ENCODE measurements around the gene ASB13. TPM values are rescaled to one million over a fixed set of nuclear protein-coding genes. Genes with fewer than 3 reads are reported as not detected.

Gene ASB13
- total RNA-seq, 1 experiment from 2014 or later, result 12.7 TPM

DNA sequence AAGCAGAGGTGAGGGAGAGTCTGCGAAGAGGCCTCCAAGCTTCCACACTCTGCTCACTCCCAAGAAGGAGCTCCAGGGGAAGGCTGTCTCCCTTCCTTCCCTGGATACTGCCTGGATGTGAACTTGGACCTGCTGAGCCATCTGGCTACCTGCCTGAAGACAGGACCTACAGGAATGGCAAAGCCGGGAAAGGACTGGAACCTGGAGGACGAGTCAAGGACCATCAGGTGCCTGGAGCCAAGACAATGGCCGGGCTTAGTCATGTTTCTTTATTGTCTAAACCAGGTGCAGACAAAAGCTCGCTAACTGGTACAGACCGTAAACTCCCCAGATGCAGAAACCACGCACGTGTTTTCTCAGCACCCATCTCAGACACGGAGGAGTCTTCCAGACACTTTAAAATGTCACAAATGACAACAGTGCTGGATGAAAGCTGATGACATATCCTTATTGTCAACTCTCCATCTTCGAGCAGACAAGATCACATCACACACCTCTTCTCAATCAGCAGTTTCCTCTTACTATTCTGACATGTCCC, 12.1 kb downstream of the ASB13 start:
- in situ Hi-C loops (cut with HindIII; ENCODE audit: low pct_unique_long_range_greater_than_20kb, low sequenced_read_pairs), result no loop called here
- no peak for DNase-seq (ENCODE audit: low read depth, low spot score)

DNA sequence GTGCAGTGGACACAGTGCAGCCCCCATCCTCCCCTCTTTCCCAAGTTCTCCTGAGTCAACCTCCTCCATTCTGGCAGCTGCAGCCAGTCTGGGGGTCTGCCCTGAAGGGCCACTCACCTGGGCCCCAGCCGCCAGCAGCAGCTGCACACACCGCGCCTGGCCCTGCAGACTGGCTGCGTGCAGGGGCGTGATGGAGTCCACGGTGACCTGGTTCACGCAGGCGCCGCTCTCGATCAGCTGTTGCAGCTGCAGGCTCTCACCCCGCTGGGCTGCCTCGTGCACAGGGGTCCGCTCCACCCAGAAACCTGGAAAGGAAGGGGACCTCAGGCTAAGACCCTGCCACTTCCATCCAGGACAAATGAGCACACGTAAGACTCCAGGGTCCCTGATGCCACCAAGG, 13.6 kb downstream of the ASB13 start:
- in situ Hi-C loops (cut with HindIII; ENCODE audit: low pct_unique_long_range_greater_than_20kb, low sequenced_read_pairs), result no loop called here
- no peak for DNase-seq (ENCODE audit: low read depth, low spot score)

DNA sequence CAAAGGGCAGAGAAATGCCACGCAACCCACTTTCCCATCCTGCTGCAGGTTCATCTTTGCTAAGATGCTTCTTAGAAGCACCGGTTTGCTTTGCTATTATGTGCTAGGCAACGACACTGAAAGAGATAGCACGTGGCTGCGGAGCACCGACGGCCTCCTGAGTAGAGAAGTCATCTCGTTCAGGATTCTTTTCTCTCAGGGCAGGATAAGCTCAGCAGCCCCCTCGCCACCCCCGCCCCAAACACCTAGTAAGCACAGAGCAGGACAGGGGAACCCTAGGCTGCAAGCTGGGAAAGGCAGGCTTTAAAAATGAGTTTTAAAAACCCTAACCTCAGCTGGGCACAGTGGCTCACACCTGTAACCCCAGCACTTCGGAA, 15.0 kb downstream of the ASB13 start:
- in situ Hi-C loops (cut with HindIII; ENCODE audit: low pct_unique_long_range_greater_than_20kb, low sequenced_read_pairs), result no loop called here
- DNase-seq (ENCODE audit: low read depth, low spot score), result no peak

DNA sequence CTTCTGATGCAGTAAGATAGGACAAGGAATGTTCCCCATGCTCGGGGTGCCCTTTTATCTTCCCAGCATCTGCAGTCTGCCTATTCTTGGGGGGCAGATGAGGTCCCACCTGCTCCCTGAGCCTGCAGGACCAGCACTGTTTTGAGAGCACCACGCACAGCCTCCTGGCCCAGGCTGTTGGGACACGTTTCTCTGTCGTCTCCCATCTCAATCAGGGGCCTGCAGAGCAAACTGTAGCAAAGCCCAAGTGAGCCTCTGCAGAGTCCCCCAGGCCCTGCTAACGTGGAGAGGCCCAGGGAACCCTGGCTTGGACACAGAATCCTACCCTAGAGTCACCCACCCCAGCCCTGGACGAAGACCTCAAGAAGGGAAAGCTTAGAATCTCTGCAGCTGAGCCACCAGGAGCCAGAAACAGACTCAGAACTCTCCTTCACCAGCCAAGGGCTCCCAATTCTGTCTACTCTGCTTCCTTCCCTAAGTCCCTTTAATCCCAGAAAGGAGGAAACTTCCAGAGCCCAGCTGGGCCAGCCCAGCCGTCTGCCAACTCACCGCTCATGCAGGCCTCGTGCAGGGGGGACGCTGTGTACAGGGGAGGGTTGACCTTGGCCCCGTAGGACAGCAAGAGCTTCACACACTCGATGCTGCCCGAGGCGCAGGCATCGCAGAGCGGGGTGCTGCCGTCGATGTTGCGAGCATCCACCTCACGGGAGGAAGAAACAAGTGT, 15.6 kb downstream of the ASB13 start:
- in situ Hi-C loops (cut with HindIII; ENCODE audit: low pct_unique_long_range_greater_than_20kb, low sequenced_read_pairs), result no loop called here
- DNase-seq (ENCODE audit: low read depth, low spot score), result no peak

DNA sequence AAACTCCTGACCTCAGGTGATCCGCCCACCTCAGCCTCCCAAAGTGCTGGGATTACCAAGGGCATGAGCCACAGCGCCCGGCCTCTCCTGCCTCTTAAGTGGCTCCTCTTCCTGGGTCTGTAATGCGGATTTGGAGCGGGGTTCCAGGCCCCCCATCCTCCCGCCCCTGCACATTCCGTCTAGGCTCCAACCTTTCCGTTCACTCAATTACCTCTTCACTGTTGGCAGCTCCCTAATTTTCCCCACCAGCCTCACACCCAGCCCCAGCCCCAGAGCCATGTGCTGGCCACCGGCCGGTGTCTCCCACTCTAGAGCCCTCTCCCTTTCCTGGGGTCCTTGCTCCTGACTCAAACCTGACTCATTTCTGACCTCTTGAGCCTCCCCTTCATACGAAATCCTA, 16.6 kb downstream of the ASB13 start:
- DNase-seq (ENCODE audit: low read depth, low spot score), result no peak
- in situ Hi-C loops (cut with HindIII; ENCODE audit: low pct_unique_long_range_greater_than_20kb, low sequenced_read_pairs), result no loop called here

DNA sequence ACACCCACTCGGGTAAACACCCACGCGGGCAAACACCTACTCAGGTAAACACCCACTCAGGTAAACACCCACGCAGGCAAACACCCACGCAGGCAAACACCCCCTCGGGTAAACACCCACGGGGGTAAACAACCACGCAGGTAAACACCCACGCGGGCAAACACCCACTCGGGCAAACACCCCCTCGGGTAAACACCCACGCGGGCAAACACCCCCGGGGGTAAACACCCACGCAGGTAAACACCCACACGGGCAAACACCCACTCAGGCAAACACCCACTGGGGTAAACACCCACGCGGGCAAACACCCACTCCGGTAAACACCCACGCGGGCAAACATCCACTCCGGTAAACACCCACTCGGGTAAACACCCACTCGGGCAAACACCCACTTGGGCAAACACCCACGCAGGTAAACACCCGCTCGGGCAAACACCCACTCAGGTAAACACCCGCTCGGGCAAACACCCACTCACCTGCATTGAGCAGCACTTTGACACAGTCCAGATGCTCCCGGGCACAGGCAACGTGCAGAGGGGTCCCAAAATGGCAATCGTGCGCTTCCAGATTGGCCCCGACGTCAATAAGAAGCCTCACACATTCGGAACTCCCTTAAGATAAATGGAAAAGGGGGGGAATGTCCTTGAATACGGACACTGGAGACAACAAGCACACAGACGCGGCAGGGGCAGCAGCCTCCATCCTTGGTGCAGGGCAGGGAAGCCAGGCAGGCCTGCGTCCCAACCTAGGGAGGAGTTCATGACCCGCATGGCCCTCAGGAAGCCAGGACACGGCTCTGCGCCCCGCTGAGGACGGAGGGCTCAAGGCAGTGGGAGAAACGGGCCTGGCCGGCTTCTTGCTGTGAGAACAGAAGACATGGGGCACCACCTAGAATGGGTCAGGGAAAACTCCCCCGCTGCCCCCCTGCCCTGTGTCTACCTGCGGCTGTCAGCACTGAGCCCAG, 17.6 kb downstream of the ASB13 start:
- no peak for DNase-seq (ENCODE audit: low read depth, low spot score)
- in situ Hi-C loops (cut with HindIII; ENCODE audit: low pct_unique_long_range_greater_than_20kb, low sequenced_read_pairs), result no loop called here

DNA sequence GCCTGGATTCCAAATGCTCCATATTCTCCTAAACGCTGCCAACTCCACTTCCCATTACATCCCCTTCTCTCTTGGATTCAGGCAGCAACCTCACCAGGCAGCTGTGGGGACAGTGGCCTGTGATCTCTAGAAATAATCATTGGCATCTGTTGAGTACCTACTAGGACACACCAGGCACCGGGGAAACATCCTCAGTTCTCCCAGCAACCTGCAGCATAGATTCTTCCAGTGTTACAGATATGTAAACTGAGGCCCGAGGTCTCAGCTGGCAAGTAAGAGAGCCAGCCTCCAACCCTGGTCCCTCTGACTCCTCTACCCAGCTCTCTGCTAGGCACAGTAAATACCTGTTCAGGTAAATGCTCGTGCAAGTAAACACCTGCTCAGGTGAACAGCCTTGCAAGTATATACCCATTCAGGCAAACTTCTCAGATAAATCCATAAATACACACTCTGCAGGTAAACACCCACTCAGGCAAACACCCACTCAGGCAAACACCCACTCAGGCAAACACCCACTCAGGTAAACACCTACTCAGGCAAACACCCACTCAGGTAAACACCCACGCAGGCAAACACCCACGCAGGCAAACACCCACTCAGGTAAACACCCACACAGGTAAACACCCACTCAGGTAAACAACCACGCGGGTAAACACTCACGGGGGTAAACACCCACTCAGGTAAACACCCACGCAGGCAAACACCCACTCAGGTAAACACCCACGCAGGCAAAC, 18.7 kb downstream of the ASB13 start:
- in situ Hi-C loops (cut with HindIII; ENCODE audit: low pct_unique_long_range_greater_than_20kb, low sequenced_read_pairs), result no loop called here
- no peak for DNase-seq (ENCODE audit: low read depth, low spot score)

DNA sequence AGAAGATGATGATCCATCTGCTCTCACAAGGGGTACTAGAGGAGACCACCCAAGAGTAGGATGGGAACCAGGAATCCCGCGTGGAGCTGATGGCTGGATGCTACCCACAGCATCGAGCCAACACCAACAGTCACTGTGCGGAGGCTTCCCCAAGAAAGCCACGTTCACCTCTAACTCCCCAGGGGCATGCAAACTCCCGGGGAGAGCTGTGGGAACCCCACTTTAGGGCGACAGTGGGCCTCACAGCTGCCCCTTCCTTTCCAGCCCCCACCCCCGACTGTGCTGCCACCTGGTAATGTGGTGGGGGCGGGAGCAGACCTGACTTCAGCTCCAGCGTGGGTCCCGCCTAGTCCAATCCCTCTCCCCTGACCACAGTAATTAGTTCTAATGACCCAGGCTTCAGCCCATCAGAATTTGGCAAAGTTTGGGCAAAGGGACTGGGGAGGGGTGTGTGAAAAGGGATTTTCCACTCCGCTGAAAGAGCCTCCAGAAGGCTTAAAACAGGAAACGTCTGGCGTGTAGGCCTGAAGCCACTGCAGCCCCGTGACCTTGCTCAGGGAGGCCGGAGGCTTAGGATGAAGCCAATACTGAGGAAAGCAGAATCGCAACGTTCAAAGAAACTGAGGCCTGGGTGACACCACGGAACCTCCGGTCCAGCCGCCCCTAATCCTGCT, 20.3 kb downstream of the ASB13 start:
- in situ Hi-C loops (cut with HindIII; ENCODE audit: low pct_unique_long_range_greater_than_20kb, low sequenced_read_pairs), result no loop called here
- DNase-seq (ENCODE audit: low read depth, low spot score), result no peak

DNA sequence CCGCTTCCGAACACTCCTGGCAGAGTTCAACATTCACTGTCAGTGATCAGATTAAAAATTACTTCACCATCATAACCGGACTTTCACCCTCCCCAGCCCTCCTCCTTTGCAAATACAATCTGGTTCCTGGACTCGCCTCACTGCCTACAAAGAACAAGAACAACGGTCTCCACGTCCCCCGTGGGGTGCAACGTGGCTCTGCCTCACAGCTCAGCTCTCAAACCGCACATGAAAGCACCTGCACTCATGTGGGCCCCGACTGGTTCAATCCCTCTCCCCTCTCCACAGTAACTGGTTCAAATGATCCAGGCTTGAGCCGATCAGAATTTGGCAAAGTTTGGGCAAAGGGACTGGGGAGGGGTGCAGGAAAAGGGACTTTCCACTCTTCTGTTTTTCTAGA, 21.0 kb downstream of the ASB13 start:
- in situ Hi-C loops (cut with HindIII; ENCODE audit: low pct_unique_long_range_greater_than_20kb, low sequenced_read_pairs), result no loop called here
- no peak for DNase-seq (ENCODE audit: low read depth, low spot score)

DNA sequence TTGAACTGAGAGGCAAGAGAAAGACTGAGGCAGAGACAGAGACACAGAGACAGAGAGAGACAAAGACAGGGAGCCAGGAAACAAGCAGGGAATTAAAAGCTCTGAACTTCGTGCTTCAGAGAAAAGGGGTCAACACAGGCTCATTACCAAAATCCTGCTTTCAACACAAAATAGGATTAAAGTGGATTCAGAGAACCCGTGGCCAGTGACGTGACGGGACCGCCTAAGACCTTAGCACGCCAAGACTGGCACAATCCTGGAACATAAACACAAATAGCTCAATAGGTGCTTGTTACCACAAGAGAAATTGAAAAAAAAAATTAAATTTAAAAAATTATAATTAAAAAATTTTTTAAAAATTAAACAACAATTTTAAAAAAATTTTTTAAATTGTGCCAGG, 21.5 kb downstream of the ASB13 start:
- no peak for DNase-seq (ENCODE audit: low read depth, low spot score)
- in situ Hi-C loops (cut with HindIII; ENCODE audit: low pct_unique_long_range_greater_than_20kb, low sequenced_read_pairs), result no loop called here

DNA sequence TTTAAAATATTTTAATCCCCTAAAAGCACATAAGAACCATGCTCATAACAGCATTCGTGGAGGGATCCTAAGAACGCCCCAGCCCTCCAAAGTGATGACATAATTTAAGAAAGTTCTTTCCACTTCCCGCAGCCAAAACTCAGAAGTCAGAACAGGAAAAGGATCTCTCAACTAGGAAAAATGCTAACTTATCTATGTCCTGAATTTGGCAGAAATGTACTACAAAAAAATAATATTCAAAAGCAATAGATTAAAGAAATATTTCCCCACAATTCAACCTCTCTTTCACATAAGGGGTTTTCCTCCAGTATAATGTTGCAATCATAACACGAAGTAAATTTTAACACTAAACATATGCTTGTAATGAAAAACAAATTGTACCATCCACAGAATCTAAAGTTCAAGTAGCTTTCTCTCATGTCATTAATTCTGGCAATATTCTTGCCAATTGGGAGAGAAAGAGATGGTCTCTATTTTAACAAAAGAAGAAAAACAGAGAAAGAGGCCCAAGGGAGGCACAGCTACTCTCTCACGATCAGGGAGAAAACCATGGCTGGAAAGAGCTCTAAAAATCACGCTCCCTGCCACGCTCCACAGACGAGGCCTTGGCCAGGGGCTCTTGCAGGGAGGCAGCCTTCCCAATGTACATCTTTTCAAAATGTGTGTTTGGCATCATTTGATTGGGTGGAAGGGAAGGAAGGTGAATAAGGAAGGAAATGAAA, 22.9 kb downstream of the ASB13 start:
- no peak for DNase-seq (ENCODE audit: low read depth, low spot score)
- in situ Hi-C loops (cut with HindIII; ENCODE audit: low pct_unique_long_range_greater_than_20kb, low sequenced_read_pairs), result no loop called here

DNA sequence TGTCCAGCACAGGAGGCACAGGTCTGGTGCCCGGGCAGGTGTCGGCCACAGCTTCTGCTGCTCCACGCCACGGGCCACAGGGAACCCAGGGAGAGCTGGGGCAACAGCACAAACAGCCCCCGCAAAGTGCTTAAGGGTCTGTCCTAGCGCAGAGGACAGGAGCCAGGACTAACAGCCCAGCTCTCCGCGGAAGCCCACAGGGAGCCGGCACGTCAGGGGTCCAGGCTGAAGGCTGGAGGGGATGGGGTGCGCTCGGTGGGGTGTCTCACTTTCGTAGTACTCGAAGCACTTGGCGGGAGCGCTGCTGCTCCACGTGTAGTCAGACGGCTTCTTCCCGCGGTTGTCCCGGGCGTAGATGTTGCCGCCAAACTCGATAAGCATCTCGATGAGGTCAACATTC, 24.9 kb downstream of the ASB13 start:
- in situ Hi-C loops (cut with HindIII; ENCODE audit: low pct_unique_long_range_greater_than_20kb, low sequenced_read_pairs), result no loop called here
- DNase-seq (ENCODE audit: low read depth, low spot score), result no peak

DNA sequence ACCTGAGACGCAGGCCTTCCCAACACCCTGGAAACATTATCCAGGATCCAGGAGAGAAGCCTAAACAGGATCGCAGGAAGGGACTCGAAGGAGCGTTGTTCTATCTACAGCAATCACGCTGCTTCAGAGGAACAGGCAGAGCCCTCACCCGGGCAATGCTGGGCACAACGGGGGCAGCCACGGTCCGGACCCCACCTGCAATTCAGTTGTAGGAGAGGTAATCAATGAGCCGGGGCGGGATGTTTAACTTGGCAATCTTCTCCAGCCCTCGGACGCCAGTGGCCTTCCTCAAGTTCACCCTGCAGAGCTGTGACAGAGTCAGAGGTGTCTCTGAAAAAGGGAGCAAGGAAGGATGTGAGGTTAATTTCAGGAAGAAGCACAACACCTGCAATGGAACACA, 25.9 kb downstream of the ASB13 start:
- in situ Hi-C loops (cut with HindIII; ENCODE audit: low pct_unique_long_range_greater_than_20kb, low sequenced_read_pairs), result no loop called here
- no peak for DNase-seq (ENCODE audit: low read depth, low spot score)

DNA sequence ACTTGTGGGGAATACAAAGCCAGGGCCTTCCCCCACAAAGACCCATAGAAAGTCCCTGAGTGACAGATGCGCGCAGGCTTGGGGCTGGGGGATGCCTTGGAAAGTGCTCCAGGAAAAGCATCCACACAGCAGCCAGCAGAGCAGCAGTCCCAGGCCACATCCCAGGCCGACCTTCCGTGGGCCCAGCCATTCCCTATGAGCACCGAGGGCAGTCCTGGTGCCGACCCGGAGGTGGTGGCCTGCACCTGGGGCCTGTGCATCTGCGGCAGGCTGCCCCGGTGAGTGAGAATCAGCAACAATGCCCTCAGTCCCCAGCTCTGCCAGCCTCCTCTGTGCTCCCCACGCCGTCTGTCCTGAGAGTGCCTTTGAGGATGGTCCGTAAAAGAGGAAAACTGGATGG, 26.4 kb downstream of the ASB13 start:
- in situ Hi-C loops (cut with HindIII; ENCODE audit: low pct_unique_long_range_greater_than_20kb, low sequenced_read_pairs), result no loop called here
- no peak for DNase-seq (ENCODE audit: low read depth, low spot score)

DNA sequence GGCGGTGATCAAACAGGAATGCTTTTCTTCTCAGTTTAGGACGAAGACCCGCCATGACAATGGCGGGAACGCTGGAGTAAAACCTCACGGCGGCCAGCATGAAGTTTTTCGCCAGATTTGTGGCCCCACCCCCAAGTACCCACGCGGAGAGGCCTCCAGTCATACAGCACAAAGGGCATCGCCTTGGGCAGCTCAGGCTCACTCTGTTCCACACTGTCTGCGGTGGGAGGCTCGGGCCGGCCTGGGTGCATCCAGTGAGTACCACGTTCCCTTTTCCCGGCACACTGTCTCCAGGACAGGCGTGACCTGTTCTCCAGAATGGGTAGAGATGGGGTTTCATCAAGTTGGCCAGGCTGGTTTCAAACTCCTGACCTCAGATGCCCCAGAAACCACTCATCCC, 27.3 kb downstream of the ASB13 start:
- no peak for DNase-seq (ENCODE audit: low read depth, low spot score)
- in situ Hi-C loops (cut with HindIII; ENCODE audit: low pct_unique_long_range_greater_than_20kb, low sequenced_read_pairs), result no loop called here

DNA sequence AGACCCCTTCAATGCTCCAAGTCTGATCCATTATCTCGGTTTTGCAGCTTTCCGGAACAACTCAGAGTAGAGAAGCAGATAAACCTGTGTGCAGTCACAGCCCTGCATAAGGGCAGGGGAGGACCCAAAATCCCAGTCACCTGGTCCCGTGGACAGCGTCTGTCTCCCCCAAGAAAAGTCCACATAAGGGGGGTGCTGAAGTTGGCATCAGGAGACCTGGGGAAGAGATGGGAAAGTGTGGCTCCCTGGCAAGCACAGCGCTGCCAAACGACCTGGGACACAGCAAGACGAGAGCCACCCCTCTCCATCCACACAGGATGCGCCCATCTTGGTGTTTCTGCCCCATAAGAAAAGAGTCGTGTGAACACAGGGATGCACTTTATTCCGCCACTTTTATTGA, 27.9 kb downstream of the ASB13 start:
- no peak for DNase-seq (ENCODE audit: low read depth, low spot score)
- in situ Hi-C loops (cut with HindIII; ENCODE audit: low pct_unique_long_range_greater_than_20kb, low sequenced_read_pairs), result no loop called here

DNA sequence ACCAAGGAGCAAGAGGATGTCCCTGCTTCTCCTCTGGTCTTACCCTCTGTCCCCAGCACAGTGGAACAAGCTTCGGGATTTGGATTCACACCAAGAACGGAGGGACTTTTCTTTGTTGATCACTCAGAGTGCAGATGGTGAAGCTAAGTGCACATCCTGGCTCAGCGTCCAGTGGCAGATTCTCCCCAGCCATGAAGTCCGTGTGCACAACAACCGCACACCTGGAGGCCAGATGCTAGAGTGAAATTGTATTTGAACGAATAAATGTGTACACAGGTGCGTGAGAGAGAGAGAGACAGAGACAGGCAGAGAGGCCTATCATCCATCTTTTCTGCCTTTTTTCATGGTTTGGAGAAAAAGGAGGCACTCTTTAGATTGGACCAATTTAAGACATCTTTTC, 31.5 kb downstream of the ASB13 start:
- in situ Hi-C loops (cut with HindIII; ENCODE audit: low pct_unique_long_range_greater_than_20kb, low sequenced_read_pairs), result no loop called here
- no peak for DNase-seq (ENCODE audit: low read depth, low spot score)

All from SK-MEL-5 (cell line).